SK-N-SH treated with all-trans-retinoic acid at 6 μM for 48 hours (cell line): ENCODE results near the gene BPIFB1.

Experiments
- ATAC-seq: fragments of 200-7000 bp; cut with Tn5 transposase; 3 replicates; pipeline ENCODE4 v1.9.1; 2020; ENCODE audit warnings: mild to moderate bottlenecking, moderate library complexity
- ARNTL ChIP-seq: fragments of 450-650 bp; formaldehyde crosslinking; IDR thresholded peaks from 2 replicates; pipeline ENCODE4 v1.5.0; 2020; ENCODE audit warnings: low read depth, mild to moderate bottlenecking, moderate library complexity, borderline replicate concordance
- CSDC2 ChIP-seq: fragments of 250-450 bp; sonication (Bioruptor Pico); IDR thresholded peaks from 2 replicates; pipeline ENCODE4 v1.5.0; 2020; ENCODE audit warnings: mild to moderate bottlenecking, moderate library complexity
- GLIS3 ChIP-seq: fragments of 250-450 bp; sonication (Bioruptor Pico); IDR thresholded peaks from 2 replicates; pipeline ENCODE4 v1.5.0; 2020; ENCODE audit warnings: mild to moderate bottlenecking, moderate library complexity
- ISL1 ChIP-seq: fragments of 250-450 bp; sonication (Bioruptor Pico); IDR thresholded peaks from 2 replicates; pipeline ENCODE4 v2.1.2; 2022; ENCODE audit warnings: mild to moderate bottlenecking, moderate library complexity
- OSR1 ChIP-seq: fragments of 250-450 bp; sonication (Bioruptor Pico); IDR thresholded peaks from 2 replicates; pipeline ENCODE4 v1.8.0; 2022; ENCODE audit warnings: moderate library complexity, mild to moderate bottlenecking, inconsistent platforms
- PATZ1 ChIP-seq: fragments of 250-450 bp; sonication (Bioruptor Pico); IDR thresholded peaks from 2 replicates; pipeline ENCODE4 v1.8.0; 2020; ENCODE audit warnings: mild to moderate bottlenecking, moderate library complexity, borderline replicate concordance
- POU6F1 ChIP-seq: fragments of 250-450 bp; sonication (Bioruptor Pico); IDR thresholded peaks from 2 replicates; pipeline ENCODE4 v1.8.0; 2021; ENCODE audit warnings: low read depth, mild to moderate bottlenecking, moderate library complexity, borderline replicate concordance
- RARB ChIP-seq: fragments of 250-450 bp; sonication (Bioruptor Pico); IDR thresholded peaks from 2 replicates; pipeline ENCODE4 v1.8.0; 2021; ENCODE audit warnings: mild to moderate bottlenecking, moderate library complexity
- SNAI2 ChIP-seq: fragments of 250-450 bp; sonication (Bioruptor Pico); IDR thresholded peaks from 2 replicates; pipeline ENCODE4 v1.5.0; 2020; ENCODE audit warnings: mild to moderate bottlenecking, moderate library complexity
- TCF4 ChIP-seq: fragments of 250-450 bp; sonication (Bioruptor Pico); IDR thresholded peaks from 2 replicates; pipeline ENCODE4 v1.8.0; 2021; ENCODE audit warnings: mild to moderate bottlenecking, moderate library complexity, borderline replicate concordance
- ZC3H10 ChIP-seq: fragments of 250-450 bp; sonication (Bioruptor Pico); IDR thresholded peaks from 2 replicates; pipeline ENCODE4 v1.5.1; 2021; ENCODE audit warnings: mild to moderate bottlenecking, moderate library complexity
- ZFP3 ChIP-seq: fragments of 250-450 bp; sonication (Bioruptor Pico); IDR thresholded peaks from 2 replicates; pipeline ENCODE4 v1.5.0; 2020; ENCODE audit warnings: mild to moderate bottlenecking, moderate library complexity
- ZFP30 ChIP-seq: fragments of 450-650 bp; formaldehyde crosslinking; IDR thresholded peaks from 2 replicates; pipeline ENCODE4 v1.5.0; 2022; ENCODE audit warnings: mild to moderate bottlenecking, moderate library complexity
- ZNF565 ChIP-seq: fragments of 450-650 bp; formaldehyde crosslinking; conservative IDR thresholded peaks from 2 replicates; pipeline ENCODE4 v1.5.0; 2020; ENCODE audit warnings: low read depth, mild to moderate bottlenecking, moderate library complexity
- ZNF70 ChIP-seq: fragments of 450-650 bp; formaldehyde crosslinking; IDR thresholded peaks from 2 replicates; pipeline ENCODE4 v1.5.0; 2020; ENCODE audit warnings: mild to moderate bottlenecking, moderate library complexity
- ZNF8 ChIP-seq: fragments of 450-650 bp; formaldehyde crosslinking; IDR thresholded peaks from 2 replicates; pipeline ENCODE4 v1.5.0; 2020; ENCODE audit warnings: mild to moderate bottlenecking, moderate library complexity
- TF ChIP-seq, protein P1 (sequence below): fragments of 250-450 bp; sonication (Bioruptor Pico); IDR thresholded peaks from 2 replicates; pipeline ENCODE4 v1.5.0; 2020; ENCODE audit warnings: mild to moderate bottlenecking, moderate library complexity
- TF ChIP-seq, protein P2 (sequence below): fragments of 250-450 bp; sonication (Bioruptor Pico); IDR thresholded peaks from 2 replicates; pipeline ENCODE4 v1.5.1; 2020; ENCODE audit warnings: low read depth, mild to moderate bottlenecking, moderate library complexity
- TF ChIP-seq, protein P3 (sequence below): fragments of 250-450 bp; sonication (Bioruptor Pico); IDR thresholded peaks from 2 replicates; pipeline ENCODE4 v1.5.1; 2021; ENCODE audit warnings: mild to moderate bottlenecking, moderate library complexity

The BPIFB1 gene

GRCh38 chr20:33282991-33283555 is at the start of gene BPIFB1:
BPIFB1 (plus strand) TSS chr20:33283214; CDS start chr20:33286074, 2,860 bp downstream.
- TF ChIP-seq RARB (CRISPR knock-in tag): no peak
- no peak for TF ChIP-seq ZNF70
- no peak for TF ChIP-seq POU6F1 (CRISPR knock-in tag)
- no peak for TF ChIP-seq GLIS3 (CRISPR knock-in tag)
- no peak for TF ChIP-seq ISL1 (CRISPR knock-in tag)
- TF ChIP-seq, protein P1, sequence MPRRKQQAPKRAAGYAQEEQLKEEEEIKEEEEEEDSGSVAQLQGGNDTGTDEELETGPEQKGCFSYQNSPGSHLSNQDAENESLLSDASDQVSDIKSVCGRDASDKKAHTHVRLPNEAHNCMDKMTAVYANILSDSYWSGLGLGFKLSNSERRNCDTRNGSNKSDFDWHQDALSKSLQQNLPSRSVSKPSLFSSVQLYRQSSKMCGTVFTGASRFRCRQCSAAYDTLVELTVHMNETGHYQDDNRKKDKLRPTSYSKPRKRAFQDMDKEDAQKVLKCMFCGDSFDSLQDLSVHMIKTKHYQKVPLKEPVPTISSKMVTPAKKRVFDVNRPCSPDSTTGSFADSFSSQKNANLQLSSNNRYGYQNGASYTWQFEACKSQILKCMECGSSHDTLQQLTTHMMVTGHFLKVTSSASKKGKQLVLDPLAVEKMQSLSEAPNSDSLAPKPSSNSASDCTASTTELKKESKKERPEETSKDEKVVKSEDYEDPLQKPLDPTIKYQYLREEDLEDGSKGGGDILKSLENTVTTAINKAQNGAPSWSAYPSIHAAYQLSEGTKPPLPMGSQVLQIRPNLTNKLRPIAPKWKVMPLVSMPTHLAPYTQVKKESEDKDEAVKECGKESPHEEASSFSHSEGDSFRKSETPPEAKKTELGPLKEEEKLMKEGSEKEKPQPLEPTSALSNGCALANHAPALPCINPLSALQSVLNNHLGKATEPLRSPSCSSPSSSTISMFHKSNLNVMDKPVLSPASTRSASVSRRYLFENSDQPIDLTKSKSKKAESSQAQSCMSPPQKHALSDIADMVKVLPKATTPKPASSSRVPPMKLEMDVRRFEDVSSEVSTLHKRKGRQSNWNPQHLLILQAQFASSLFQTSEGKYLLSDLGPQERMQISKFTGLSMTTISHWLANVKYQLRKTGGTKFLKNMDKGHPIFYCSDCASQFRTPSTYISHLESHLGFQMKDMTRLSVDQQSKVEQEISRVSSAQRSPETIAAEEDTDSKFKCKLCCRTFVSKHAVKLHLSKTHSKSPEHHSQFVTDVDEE (CRISPR knock-in tag): no peak
- TF ChIP-seq PATZ1 (CRISPR knock-in tag): no peak
- TF ChIP-seq TCF4: no peak
- no peak for TF ChIP-seq ZNF565 (CRISPR knock-in tag)
- TF ChIP-seq, protein P2, sequence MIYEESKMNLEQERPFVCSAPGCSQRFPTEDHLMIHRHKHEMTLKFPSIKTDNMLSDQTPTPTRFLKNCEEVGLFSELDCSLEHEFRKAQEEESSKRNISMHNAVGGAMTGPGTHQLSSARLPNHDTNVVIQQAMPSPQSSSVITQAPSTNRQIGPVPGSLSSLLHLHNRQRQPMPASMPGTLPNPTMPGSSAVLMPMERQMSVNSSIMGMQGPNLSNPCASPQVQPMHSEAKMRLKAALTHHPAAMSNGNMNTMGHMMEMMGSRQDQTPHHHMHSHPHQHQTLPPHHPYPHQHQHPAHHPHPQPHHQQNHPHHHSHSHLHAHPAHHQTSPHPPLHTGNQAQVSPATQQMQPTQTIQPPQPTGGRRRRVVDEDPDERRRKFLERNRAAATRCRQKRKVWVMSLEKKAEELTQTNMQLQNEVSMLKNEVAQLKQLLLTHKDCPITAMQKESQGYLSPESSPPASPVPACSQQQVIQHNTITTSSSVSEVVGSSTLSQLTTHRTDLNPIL (CRISPR knock-in tag): no peak
- no peak for TF ChIP-seq OSR1 (CRISPR knock-in tag)
- no peak for TF ChIP-seq ZFP3
- TF ChIP-seq ZNF8: no peak
- no peak for TF ChIP-seq CSDC2 (CRISPR knock-in tag)
- TF ChIP-seq ZFP30: no peak
- TF ChIP-seq, protein P3, sequence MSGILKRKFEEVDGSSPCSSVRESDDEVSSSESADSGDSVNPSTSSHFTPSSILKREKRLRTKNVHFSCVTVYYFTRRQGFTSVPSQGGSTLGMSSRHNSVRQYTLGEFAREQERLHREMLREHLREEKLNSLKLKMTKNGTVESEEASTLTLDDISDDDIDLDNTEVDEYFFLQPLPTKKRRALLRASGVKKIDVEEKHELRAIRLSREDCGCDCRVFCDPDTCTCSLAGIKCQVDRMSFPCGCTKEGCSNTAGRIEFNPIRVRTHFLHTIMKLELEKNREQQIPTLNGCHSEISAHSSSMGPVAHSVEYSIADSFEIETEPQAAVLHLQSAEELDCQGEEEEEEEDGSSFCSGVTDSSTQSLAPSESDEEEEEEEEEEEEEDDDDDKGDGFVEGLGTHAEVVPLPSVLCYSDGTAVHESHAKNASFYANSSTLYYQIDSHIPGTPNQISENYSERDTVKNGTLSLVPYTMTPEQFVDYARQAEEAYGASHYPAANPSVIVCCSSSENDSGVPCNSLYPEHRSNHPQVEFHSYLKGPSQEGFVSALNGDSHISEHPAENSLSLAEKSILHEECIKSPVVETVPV (CRISPR knock-in tag): no peak

DNA sequence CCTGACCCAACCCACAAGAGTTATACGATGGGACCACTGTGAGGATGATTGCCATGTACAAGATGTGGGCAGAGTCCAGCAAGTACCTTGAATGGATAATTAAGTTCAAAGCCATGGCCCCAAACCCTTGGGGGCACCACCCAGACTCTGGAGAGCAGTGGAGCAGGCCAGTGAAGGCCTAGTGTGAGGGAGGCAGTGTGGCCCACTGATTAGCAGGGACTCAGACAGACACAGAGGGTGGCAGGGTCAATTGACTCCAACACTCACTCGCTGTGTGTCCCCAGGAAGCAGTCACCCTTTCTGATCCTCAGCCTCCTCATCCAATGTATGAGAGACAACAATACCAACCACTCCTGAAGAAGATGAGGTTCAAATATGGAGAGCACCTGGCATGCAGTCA is 49.0 kb upstream of the BPIFB1 start:
- TF ChIP-seq, protein P3 (CRISPR knock-in tag): no peak
- TF ChIP-seq ZC3H10 (CRISPR knock-in tag) (no peak), ARNTL (CRISPR knock-in tag) (no peak)
- ATAC-seq: no peak

More at GRCh38 chr20:33282991-33283555, at the start of gene BPIFB1:
- ATAC-seq: no peak

DNA sequence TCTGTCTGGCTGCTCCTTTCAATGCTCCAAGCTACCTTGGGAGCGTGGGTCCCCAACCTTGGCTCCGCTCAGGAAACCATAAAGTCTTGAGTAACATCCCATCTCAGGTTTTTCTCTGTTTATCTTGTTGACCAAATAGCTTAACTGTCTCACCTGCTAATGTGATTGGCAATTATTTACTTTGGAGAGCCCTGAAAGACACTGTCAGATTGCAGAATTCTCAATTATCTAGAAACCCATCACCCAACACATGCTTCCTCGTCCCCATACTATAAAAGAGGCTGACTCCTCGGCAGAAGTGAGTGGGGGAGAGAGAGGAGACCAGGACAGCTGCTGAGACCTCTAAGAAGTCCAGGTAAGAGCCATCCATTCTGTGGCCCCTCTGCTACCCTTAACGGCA is 47.3 kb upstream of the BPIFB1 start, which contains the start of gene BPIFA1:
Gene BPIFA1 (plus strand): TSS at position 301 of the 400 bp plus-strand sequence. CDS start 1,716 bp downstream, outside the sequence.
- ATAC-seq: no peak
- TF ChIP-seq SNAI2 (no peak), ARNTL (CRISPR knock-in tag) (no peak)
